ENCODE data around the gene TRIO.

TRIO gene

GRCh38 chr5:14123551-14123950 is 19.6 kb upstream of the TRIO start:
- DNase-seq (ENCODE audit: low spot score): no peak

- DNase-seq (ENCODE audit: low spot score): no peak
These were observed 19.1 kb upstream of the TRIO start for GRCh38 chr5:14123974-14124482.

GRCh38 chr5:14125262-14125661 is 17.9 kb upstream of the TRIO start:
- no peak for DNase-seq (ENCODE audit: low spot score)

GRCh38 chr5:14127587-14127986 is 15.6 kb upstream of the TRIO start:
- no peak for DNase-seq (ENCODE audit: low spot score)

- no peak for DNase-seq (ENCODE audit: low spot score)
These were observed 15.1 kb upstream of the TRIO start for GRCh38 chr5:14128079-14128478.

- no peak for DNase-seq (ENCODE audit: low spot score)
These were observed 14.0 kb upstream of the TRIO start for GRCh38 chr5:14129123-14129522.

GRCh38 chr5:14131855-14132503 is 11.2 kb upstream of the TRIO start:
- no peak for DNase-seq (ENCODE audit: low spot score)

GRCh38 chr5:14133394-14133793 is 9.7 kb upstream of the TRIO start:
- DNase-seq (ENCODE audit: low spot score): no peak

GRCh38 chr5:14134083-14134482 is 9.1 kb upstream of the TRIO start:
- no peak for DNase-seq (ENCODE audit: low spot score)

- no peak for DNase-seq (ENCODE audit: low spot score)
These were observed 8.4 kb upstream of the TRIO start for GRCh38 chr5:14134771-14135170.

- no peak for DNase-seq (ENCODE audit: low spot score)
These were observed 7.5 kb upstream of the TRIO start for GRCh38 chr5:14135621-14136020.

- no peak for DNase-seq (ENCODE audit: low spot score)
These were observed 6.9 kb upstream of the TRIO start for GRCh38 chr5:14136228-14136627.

GRCh38 chr5:14138608-14139540 is 4.3 kb upstream of the TRIO start:
- DNase-seq (ENCODE audit: low spot score): no peak

- no peak for DNase-seq (ENCODE audit: low spot score)
These were observed 1.4 kb upstream of the TRIO start for GRCh38 chr5:14141764-14142163.

- no peak for DNase-seq (ENCODE audit: low spot score)
These were observed 828 bp upstream of the TRIO start for GRCh38 chr5:14142202-14142826.

- DNase-seq (ENCODE audit: low spot score): peak; percentile 38
These were observed 351 bp downstream of the TRIO start for GRCh38 chr5:14143546-14143840.

- DNase-seq (ENCODE audit: low spot score): peak; percentile 57
These were observed 871 bp downstream of the TRIO start for GRCh38 chr5:14143841-14144585.

- peak; percentile 86 for DNase-seq (ENCODE audit: low spot score)
These were observed 1.7 kb downstream of the TRIO start for GRCh38 chr5:14144586-14145434.

GRCh38 chr5:14145435-14146334 is 2.5 kb downstream of the TRIO start:
- DNase-seq (ENCODE audit: low spot score): no peak

- no peak for DNase-seq (ENCODE audit: low spot score)
These were observed 3.6 kb downstream of the TRIO start for GRCh38 chr5:14146725-14147124.
